Measurements from ENCODE around the gene EBPL.
"Not testable (repeated sequence)": the region's sequence is repeated elsewhere in the genome, so short reads cannot be mapped to it uniquely, and the experiment has no call there.

The EBPL gene

DNA sequence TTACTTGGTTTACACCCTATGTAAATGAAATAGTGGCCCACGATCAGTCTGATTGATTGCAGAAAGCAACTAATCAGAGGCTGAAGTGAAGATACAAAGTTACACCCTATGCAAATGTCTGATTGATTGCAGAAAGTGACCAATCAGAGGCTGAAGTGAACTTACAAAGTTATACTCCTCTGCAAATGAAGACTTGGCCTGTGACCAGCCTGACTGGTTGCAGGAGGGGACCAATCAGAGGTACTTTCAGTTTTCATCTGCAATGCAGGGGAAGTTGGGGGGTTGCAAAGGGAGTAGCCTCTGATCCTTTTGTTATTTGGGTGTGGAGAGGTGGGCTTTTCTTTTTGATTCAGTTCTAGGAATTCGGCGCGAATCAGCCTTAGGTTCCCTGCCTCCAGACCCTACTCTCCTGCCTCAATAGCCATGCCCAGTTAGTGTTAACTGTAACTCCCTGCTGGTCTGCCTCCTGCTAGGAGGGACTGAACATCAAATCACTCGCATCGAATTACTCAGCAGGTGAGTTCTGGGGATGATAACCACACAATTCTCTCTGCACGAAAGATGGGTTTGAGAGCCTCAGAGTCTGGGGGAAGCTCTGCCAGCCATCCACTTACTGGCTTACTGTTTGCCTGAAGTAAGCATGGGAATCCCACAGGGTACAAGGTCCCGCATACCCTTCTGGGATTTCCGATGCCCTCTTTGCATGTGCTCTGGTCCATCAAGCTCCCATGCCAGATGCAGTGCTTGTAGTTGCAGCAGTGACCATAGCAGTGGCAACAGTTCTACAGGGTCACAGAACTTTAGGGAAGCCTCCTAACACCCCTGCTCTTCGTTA lies 55.5 kb downstream of the EBPL start:
- no peak for DNase-seq (ENCODE audit: low spot score)

DNA sequence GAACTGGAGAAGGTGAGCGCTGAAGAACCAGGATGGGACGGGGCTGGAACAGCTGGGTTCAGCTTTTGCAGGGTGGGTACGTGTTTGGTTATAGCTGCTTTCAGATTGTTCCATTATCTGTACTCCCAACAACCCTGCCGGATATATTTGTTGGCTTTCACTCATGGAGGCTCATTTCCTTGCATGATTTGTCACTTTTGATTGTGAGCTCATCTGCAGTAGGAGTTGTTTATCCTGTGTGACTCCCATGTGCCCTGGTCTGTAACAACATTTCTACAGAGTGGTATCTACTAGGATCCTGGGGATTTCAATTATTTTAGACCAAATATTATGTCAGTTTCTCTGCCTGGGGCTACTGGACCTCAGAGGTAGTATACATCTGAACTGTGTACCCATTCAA lies 57.6 kb downstream of the EBPL start:
- no peak for DNase-seq (ENCODE audit: low spot score)

DNA sequence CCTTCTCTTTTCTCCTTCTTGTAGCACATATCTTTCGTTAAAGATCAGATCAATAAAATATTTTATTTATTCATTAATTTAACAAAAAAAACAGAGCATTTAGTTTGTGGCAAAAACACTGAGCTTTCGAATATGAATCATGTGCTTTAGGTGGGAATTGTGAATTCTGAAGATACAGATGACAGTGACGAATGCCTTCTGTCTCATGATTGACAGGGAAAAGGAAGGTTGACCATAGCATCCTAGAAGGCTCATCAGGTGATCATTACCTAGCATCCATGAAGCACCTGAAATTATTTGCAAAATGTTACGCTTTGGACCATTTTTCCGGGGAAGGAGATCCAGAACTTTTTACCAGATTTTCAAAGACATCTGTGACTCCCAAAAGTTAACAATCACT lies 59.1 kb downstream of the EBPL start:
- DNase-seq (ENCODE audit: low spot score): no peak

DNA sequence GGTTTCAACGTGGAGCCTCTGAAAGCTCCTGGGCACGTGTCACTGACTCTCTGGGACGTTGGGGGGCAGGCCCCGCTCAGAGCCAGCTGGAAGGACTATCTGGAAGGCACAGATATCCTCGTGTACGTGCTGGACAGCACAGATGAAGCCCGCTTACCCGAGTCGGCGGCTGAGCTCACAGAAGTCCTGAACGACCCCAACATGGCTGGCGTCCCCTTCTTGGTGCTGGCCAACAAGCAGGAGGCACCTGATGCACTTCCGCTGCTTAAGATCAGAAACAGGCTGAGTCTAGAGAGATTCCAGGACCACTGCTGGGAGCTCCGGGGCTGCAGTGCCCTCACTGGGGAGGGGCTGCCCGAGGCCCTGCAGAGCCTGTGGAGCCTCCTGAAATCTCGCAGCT lies 60.7 kb downstream of the EBPL start:
- no peak for DNase-seq (ENCODE audit: low spot score)

DNA sequence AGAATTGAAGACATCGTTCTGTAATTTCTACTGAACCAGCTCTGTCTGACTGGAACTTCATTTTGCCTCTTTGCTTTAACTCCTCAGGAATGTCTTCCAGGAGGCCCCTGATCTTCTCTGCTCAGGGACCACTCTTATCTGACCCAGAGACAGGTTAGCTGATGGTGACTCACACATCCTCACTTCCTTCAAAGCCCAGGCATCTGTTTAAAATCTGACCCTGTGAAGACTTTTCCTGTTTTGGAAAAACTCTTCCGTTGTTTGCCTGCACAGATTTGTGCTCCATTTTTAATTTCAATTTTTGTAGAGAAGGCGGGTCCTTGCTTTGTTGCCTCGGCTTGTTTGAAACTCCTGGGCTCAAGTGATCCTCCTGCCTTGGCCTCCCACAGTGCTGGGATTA lies 61.3 kb downstream of the EBPL start:
- no peak for DNase-seq (ENCODE audit: low spot score)

DNA sequence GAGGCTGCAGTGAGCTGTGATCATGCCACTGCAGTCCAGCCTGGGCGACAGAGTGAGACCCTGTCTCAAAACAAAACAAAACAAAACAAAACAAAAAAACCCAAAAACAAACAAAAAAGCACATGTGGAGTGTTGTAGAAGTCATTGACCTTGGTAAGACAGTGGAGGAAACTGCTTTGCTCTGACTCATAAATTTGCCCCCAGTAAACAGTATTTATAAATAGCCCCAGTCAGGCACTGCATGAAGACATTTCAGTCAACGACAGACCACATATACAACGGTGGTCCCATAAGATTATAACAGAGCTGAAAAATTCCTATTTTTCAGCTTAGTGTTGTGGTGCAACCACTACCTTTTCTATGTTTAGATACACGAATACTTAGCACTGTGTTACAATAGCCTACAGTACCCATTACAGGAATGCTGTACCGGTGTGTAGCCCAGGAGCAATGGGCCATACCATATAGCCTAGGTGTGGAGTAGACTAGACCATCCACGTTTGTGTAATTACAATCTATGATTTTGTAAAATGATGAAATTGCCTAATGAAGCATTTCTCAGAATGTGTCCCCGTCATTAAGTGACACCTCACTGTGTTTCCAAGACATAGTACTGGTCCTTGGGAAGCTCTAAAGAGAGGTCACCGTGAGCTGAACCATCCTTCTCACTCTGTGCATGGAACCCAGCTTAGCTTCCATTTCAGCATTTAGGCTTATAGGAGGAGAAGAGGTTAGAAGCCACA lies 61.9 kb downstream of the EBPL start:
- no peak for DNase-seq (ENCODE audit: low spot score)

DNA sequence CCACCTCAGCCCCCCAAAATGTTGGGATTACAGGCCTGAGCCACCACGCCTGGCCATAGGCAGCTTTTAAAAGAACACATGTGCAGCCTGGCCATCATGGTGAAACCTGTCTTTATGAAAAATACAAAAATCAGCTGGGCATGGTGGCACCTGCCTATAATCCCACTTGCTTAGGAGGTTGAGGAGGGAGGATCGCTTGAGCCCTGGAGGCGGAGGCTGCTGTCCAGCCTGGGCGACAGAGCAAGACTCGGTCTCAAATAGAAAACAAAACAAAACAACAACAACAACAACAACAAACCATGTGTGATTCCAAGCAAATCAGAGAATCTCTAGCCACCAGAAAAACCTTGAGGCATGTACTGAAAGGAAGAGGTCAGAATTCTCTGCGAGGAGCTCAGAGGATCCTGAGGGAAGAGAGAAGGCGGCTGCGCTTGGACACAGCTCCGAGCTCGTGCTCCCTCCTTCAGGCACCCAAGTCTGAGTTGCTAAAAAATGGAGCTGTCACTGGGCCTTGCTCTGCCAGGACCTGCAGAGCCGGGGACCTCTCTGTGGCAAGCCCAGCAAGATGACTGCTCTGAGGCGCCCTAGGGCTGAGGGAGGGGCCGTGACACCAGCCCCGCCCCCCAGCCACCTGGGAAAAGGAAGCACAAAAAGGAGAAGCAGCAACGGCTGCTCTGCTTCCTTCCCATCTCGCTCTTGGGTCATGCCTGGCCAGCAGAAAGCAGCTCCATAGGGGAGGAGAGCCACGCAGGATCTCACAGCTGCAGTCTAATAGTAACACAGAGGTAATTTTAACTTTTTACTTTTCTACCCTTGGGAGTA lies 63.2 kb downstream of the EBPL start, which contains the start of gene ARL11:
Gene ARL11, plus strand, starts transcription at position 677 of the 822 bp plus-strand sequence. CDS start 1,941 bp downstream, outside the sequence.
- DNase-seq (ENCODE audit: low spot score): no peak

DNA sequence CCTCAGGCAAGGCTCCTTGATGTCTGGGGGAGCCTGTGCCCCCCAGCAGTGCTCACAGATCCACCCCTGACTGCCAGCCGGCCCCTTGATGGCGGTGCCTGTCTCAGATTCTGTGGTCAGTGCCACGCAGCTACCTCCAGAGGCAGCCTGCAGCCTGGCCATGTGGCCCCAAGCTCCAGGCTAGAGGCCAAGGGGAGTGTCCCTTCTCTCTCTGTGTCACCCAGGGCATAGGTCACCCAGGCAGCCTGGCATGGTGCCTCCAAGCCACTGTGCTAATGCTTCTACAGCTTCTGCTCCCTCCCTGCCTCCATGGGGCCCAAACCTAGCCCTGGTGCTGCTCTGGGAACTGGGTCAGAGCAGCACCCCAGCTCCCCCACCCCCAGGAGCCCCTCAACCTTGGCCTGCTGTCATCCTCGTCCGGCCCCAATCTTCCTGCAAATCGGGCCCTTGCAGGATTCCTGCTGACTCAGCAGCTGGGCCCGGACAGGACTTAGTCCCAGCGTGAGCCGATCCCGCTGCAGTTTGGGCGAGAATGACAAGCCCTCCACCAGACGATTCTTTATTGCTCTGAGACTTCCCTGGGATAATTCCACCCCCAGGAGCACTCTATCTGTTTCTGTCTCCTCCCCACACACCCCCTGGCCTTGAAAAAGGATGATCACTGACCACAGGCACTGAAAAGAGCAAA lies 65.8 kb downstream of the EBPL start:
- no peak for DNase-seq (ENCODE audit: low spot score)

DNA sequence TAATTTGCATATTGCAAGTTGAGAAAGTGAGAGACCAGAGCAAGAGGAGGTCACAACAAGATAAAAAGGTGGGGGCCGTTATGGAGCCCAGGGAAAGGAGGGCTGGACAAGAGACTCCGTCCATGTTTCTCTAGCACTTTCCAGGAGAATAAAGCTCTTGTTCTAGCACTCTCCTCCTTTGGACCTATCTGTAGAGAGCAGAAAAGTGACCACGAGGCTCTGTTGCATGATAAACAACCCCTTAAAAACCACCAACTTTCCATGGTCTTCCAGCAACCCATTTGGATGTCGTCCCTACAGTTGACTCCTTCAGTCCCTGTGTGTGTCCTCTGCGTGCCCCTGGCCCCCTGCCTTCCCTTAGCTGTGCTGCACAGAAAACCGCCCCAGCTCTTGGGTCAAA lies 67.1 kb downstream of the EBPL start:
- no peak for DNase-seq (ENCODE audit: low spot score)

DNA sequence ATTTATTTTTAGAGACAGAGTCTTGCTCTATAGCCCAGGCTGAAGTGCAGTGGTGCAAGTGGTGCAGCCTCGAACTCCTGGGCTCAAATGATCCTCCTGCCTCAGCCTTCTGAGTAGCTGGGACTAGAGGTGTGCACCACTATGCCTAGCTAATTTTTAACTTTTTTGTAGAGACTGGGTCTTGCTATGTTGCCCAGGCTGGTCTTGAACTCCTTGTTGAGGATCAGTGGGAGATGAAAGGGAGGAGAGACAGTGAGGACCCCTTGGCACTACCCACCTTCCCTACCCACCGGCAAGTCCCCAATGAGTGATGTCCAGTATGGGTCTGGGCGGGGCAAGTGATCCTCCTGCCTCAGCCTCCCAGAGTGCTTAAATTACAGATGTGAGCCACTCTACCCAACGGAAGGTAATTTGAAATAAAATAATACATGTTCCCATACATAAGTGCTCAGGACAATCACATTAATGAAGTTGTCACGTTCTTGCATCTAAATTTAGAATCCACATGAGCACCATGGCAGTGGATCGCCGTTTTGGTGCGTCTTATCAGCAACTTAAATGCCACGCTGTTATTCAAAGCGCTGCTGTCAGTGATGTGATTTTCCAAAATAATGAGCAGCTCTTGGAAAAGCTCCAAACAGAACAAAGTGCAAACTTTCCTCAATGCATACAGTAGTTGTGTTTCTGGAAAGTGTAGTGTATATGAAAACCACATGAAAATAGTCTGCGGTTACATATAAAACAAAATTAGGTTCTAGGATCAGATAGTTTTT lies 68.9 kb downstream of the EBPL start:
- no peak for DNase-seq (ENCODE audit: low spot score)

DNA sequence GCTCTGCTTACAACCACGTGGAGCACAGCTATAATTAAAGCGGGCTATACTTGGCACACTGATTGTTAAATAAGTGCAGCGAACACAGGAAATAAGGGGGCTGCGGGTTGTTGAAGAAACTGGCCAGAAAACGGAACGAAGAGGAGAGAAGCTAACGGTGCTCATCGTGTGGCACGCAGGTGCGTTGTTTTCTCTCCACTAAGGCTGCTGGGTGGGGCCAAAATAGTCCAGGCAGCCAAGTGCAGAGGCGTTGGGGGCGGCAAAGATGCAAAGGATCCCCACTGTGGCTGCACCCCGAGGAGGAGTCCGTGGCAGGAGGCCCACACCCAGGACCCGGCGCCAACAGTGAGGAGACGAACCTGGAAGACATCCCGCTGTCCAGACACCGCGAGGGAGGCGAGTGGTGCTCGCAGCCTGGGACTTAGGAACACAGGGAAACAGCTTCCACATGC lies 71.1 kb downstream of the EBPL start:
- DNase-seq (ENCODE audit: low spot score): peak; percentile 33

DNA sequence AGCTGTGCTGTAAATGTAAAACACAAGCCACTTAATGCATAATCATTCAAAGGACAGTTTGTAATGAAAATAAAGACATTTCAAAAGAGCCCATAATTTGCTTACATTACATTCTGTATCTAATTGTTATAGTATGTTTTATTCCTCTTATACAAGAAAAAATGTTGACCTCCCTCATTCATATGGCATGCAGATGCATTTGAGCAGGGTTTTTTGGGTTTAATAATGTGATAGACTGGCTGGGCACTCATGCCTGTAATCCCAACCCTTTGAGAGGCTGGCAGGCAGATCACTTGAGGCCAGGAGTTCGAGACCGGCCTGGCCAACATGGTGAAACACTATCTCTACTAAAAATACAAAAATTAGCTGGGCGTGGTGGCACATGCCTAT lies 74.6 kb downstream of the EBPL start:
- no peak for DNase-seq (ENCODE audit: low spot score)

DNA sequence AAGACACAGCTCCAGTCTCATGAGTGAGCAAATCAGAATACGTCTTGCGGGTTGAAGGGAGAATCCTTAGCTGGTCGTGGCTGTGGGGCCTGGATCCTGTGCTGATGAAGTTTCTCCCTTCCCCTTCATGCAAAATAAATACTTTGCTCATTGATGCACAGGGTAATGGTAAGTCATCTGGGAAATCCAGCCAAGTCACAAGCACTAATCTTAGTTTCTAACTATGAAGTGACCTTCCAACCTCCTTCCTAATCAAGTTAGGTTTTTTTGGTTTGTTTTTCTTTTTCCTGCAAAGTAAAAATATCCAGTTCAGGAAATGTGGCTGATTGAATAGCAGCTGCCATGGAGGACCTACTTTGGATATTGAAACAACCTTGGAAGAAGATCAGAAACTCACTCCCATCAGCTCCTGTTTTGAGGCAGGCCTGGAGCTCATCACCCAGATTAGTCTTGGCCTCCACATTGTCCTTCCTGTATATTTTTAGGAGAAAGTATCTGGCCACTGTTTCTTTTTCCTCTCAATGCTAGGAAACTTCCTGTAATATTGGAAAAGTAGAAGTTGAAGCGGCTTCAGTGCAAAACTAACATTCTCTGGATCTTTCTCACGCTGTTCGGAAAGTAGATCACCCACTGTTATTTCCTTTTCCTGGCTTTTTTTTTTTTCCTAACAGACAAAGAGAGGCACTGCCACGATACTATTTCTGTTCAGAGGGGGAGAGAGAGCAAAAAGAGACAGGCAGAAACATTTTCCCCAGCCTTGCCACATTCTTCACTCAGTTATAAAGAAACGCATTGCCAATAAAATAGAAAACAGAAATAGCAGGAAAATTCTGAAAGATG lies 75.2 kb downstream of the EBPL start:
- DNase-seq (ENCODE audit: low spot score): no peak

DNA sequence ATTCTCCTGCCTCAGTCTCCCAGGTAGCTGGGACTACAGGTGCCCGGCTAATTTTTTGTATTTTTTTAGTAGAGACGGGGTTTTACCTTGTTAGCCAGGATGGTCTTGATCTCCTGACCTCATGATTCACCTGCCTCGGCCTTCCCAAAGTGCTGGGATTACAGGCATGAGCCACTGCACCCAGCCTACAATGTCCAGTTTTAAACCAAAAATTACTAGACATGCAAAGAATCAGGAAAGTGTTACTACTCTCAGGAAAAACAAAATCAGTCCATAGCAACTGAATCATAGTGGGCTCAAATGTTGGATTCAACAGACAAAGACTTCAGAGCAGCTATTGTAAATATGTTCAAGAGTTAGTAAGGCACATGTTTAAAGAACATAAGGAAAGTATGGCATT lies 79.2 kb downstream of the EBPL start:
- not testable (repeated sequence) for DNase-seq (ENCODE audit: low spot score)

Data from SW480 (cell line).